IMR-90 (cell line): Measurements from ENCODE around the gene ALDH18A1. TPM values are rescaled to one million over a fixed set of nuclear protein-coding genes. Genes with fewer than 3 reads are reported as not detected.

Experiments
- ATAC-seq: fragments of 200-7000 bp; cut with Tn5 transposase; 2 replicates; pipeline ENCODE4 v1.9.1; 2020; ENCODE audit warnings: low read depth, mild to moderate bottlenecking, moderate library complexity
- BruUV-seq: library from RNA; stranded (reverse); fragments of 400-500 nt; replicated peaks from 2 replicates; lab custom pipeline; 2021; lab: Mats Ljungman, UMichigan
- CTCF ChIA-PET: fragments of 300-600 bp; formaldehyde crosslinking; extraction: SDS; loops from one replicate; lab custom pipeline; 2021; ENCODE audit warnings: antibody characterized with exemption; lab: Yijun Ruan, JAX
- POLR2A ChIA-PET: fragments of 300-600 bp; sonication (Branson Sonifier 250); formaldehyde crosslinking; loops from one replicate; lab custom pipeline; 2022; ENCODE audit warnings: antibody characterized with exemption; ENCODE audit not compliant: unreplicated experiment; lab: Charles Lee
- DNase-seq: peaks from one replicate; pipeline ENCODE4 v3.0.0; 2013
- H2AFZ ChIP-seq: replicated peaks from 2 replicates; pipeline ENCODE3; 2013; ENCODE audit warnings: low read length, mild to moderate bottlenecking; ENCODE audit not compliant: poor library complexity
- H2AK5ac ChIP-seq: 2 replicates; pipeline ENCODE4 v1.6.1; 2013; ENCODE audit warnings: low read depth, low read length, inconsistent platforms
- H2AK9ac ChIP-seq: replicated peaks from 2 replicates; pipeline ENCODE3; 2013; ENCODE audit warnings: mild to moderate bottlenecking, low read depth, low read length, moderate library complexity; ENCODE audit not compliant: poor library complexity
- H2BK120ac ChIP-seq: 2 replicates; pipeline ENCODE4 v1.6.1; 2013; ENCODE audit warnings: low read depth, low read length, inconsistent platforms
- H2BK15ac ChIP-seq: 3 replicates; pipeline ENCODE4 v1.6.1; 2013; ENCODE audit warnings: low read depth, low read length, inconsistent platforms
- H2BK20ac ChIP-seq: 2 replicates; pipeline ENCODE4 v1.6.1; 2013; ENCODE audit warnings: low read depth, mild to moderate bottlenecking, inconsistent platforms, low read length, moderate library complexity
- H2BK5ac ChIP-seq: 2 replicates; pipeline ENCODE4 v1.6.1; 2013; ENCODE audit warnings: mild to moderate bottlenecking, low read depth, low read length, inconsistent platforms; ENCODE audit not compliant: poor library complexity, severe bottlenecking
- H3K14ac ChIP-seq: replicated peaks from 2 replicates; pipeline ENCODE4 v1.6.1; 2013; ENCODE audit warnings: low read depth, low read length, inconsistent platforms
- H3K18ac ChIP-seq: 2 replicates; pipeline ENCODE4 v1.6.1; 2013; ENCODE audit warnings: low read depth, low read length, control low read depth
- H3K23ac ChIP-seq: 2 replicates; pipeline ENCODE4 v1.6.1; 2013; ENCODE audit warnings: low read depth, low read length, inconsistent platforms
- H3K27ac ChIP-seq: 2 replicates; pipeline ENCODE4 v1.5.1; 2013; ENCODE audit warnings: mild to moderate bottlenecking, control low read depth, low read length; ENCODE audit not compliant: insufficient read depth
- H3K27me3 ChIP-seq: 2 replicates; pipeline ENCODE4 v1.6.1; 2013; ENCODE audit warnings: low read length; ENCODE audit not compliant: control insufficient read depth, insufficient read depth
- H3K36me3 ChIP-seq: 2 replicates; pipeline ENCODE4 v1.6.1; 2013; ENCODE audit warnings: low read length, mixed read lengths; ENCODE audit not compliant: control insufficient read depth, insufficient read depth
- H3K4ac ChIP-seq: 2 replicates; pipeline ENCODE4 v1.6.1; 2013; ENCODE audit warnings: low read depth, low read length, inconsistent platforms
- H3K4me1 ChIP-seq: 2 replicates; pipeline ENCODE4 v1.6.1; 2013; ENCODE audit warnings: low read length, mixed read lengths; ENCODE audit not compliant: control insufficient read depth, insufficient read depth
- H3K4me2 ChIP-seq: 2 replicates; pipeline ENCODE4 v1.6.1; 2013; ENCODE audit warnings: low read depth, mild to moderate bottlenecking, control low read depth, low read length, moderate library complexity
- H3K4me3 ChIP-seq: 2 replicates; pipeline ENCODE4 v1.5.1; 2013; ENCODE audit warnings: low read depth, mild to moderate bottlenecking, control low read depth, low read length, moderate library complexity; ENCODE audit not compliant: insufficient read depth
- H3K56ac ChIP-seq: 2 replicates; pipeline ENCODE4 v1.6.1; 2013; ENCODE audit warnings: low read length, inconsistent platforms; ENCODE audit not compliant: insufficient read depth; ENCODE audit errors: extremely low read depth
- H3K79me1 ChIP-seq, 2 experiments: 2 replicates each; pipeline ENCODE4 v1.6.1; 2013; ENCODE audit warnings: low read length in 2 of 2, inconsistent platforms in 1 of 2, low read depth in 1 of 2
- H3K9ac ChIP-seq: 2 replicates; pipeline ENCODE4 v1.6.1; 2013; ENCODE audit warnings: low read depth, low read length, control low read depth
- H3K9me1 ChIP-seq: 2 replicates; pipeline ENCODE4 v1.6.1; 2013; ENCODE audit warnings: low read length, inconsistent platforms; ENCODE audit not compliant: insufficient read depth
- H3K9me3 ChIP-seq: 2 replicates; pipeline ENCODE4 v1.6.1; 2013; ENCODE audit warnings: low read length; ENCODE audit not compliant: control insufficient read depth, insufficient read depth
- H4K20me1 ChIP-seq: 2 replicates; pipeline ENCODE4 v1.6.1; 2013; ENCODE audit warnings: low read length, inconsistent platforms; ENCODE audit not compliant: insufficient read depth
- H4K5ac ChIP-seq: 2 replicates; pipeline ENCODE4 v1.6.1; 2013; ENCODE audit warnings: mild to moderate bottlenecking, low read depth, low read length, control low read depth
- H4K8ac ChIP-seq, 2 experiments: 2 replicates each; pipeline ENCODE4 v1.6.1; 2013; ENCODE audit warnings: low read depth in 2 of 2, low read length in 2 of 2, control low read depth in 1 of 2, inconsistent platforms in 1 of 2
- H4K91ac ChIP-seq: 2 replicates; pipeline ENCODE4 v1.6.1; 2013; ENCODE audit warnings: low read depth, low read length, inconsistent platforms; ENCODE audit not compliant: insufficient read depth
- MAZ ChIP-seq: IDR thresholded peaks from 2 replicates; pipeline ENCODE4 v1.6.1; 2012; ENCODE audit warnings: low read depth, mild to moderate bottlenecking, low read length, improper control_type of control experiment, moderate library complexity, borderline replicate concordance
- USF2 ChIP-seq: fragments of 150-350 bp; IDR thresholded peaks from 2 replicates; pipeline ENCODE4 v1.6.1; 2017; ENCODE audit warnings: mild to moderate bottlenecking, antibody characterized with exemption, low read length, low read depth
- dilution Hi-C: fragments of 300-500 bp; cut with HindIII; formaldehyde crosslinking; loops from one replicate; pipeline ENCODE4 v1.14.3; 2018; ENCODE audit warnings: low sequenced_read_pairs; ENCODE audit not compliant: unreplicated experiment
- in situ Hi-C: fragments of 300-500 bp; cut with MboI; formaldehyde crosslinking; loops from 3 replicates; pipeline ENCODE4 v1.14.3; 2019; ENCODE audit warnings: low sequenced_read_pairs, inconsistent platforms, mixed read lengths
- intact Hi-C: fragments of 100-400 bp; cut with micrococcal nuclease; formaldehyde crosslinking; loops from 2 replicates; pipeline ENCODE4 v1.10.0; 2022
- polyA plus RNA-seq, 3 experiments: library from polyadenylated mRNA; depleted of rRNA; stranded (reverse); fragments of >200 nt; gene quantifications; 2 replicates each; pipeline ENCODE4 v1.2.3, GENCODE V29; 2012; ENCODE audit warnings: low replicate concordance in 1 of 3
- total RNA-seq: library from RNA; depleted of rRNA; stranded (reverse); fragments of >200 nt; gene quantifications from 2 replicates; pipeline ENCODE4 v1.2.3, GENCODE V29; 2012

The ALDH18A1 gene
- total and polyA plus RNA-seq, 2 of the 4 experiments (the other 2 are of a cell fraction): 93.4 to 232 TPM

GRCh38 chr10:95660283-95660682 is 3.8 kb upstream of the ALDH18A1 start:
- ATAC-seq: no peak
- no peak overlapping the region for H3K4me3 ChIP-seq
- no peak overlapping the region for H2AFZ ChIP-seq
- H3K18ac ChIP-seq: no peak overlapping the region
- H3K14ac ChIP-seq: no peak overlapping the region
- CTCF ChIA-PET: no interaction called here
- no peak overlapping the region for H2BK20ac ChIP-seq
- H3K9ac ChIP-seq: no peak overlapping the region
- no peak overlapping the region for H3K4ac ChIP-seq
- H3K79me1 ChIP-seq: peaks cover 5 to 15% of the 10 kb centered on the region in 2 experiments
- no peak overlapping the region for H4K91ac ChIP-seq
- no peaks in the 10 kb centered on the region for H3K4me1 ChIP-seq
- H3K36me3 ChIP-seq: peaks cover 5% of the 10 kb centered on the region
- H3K23ac ChIP-seq: no peak overlapping the region
- no peak overlapping the region for H3K27ac ChIP-seq
- in situ Hi-C loops (no loop called here), dilution Hi-C loops (no loop called here), intact Hi-C loops (loop anchor here (5.0 kb wide), 1 partner anchor 792 kb away; no protein-coding TSS in a partner anchor)
- DNase-seq: peak; percentile 64
- no peak overlapping the region for H2AK5ac ChIP-seq
- no peaks in the 10 kb centered on the region for H3K9me3 ChIP-seq
- no peak overlapping the region for H2BK5ac ChIP-seq
- POLR2A ChIA-PET: no interaction called here
- no peak overlapping the region for H3K56ac ChIP-seq
- BruUV-seq: no TSS peak
- H3K27me3 ChIP-seq: no peaks in the 10 kb centered on the region
- no peak overlapping the region for H4K8ac ChIP-seq
- no peak overlapping the region for H2BK120ac ChIP-seq
- no peak overlapping the region for H2AK9ac ChIP-seq
- no peak for TF ChIP-seq MAZ
- no peak for TF ChIP-seq USF2
- H3K9me1 ChIP-seq: no peaks in the 10 kb centered on the region
- H4K5ac ChIP-seq: no peak overlapping the region
- H3K4me2 ChIP-seq: no peak overlapping the region
- no peak overlapping the region for H2BK15ac ChIP-seq
- no peaks in the 10 kb centered on the region for H4K20me1 ChIP-seq
